ENCODE measurements around the gene HOXD10. TPM values are rescaled to one million over a fixed set of nuclear protein-coding genes. Genes with fewer than 3 reads are reported as not detected.
A peak's percentile ranks its signal among the peaks of the same experiment; 100 is the strongest.

HOXD10 gene
- total RNA-seq, 2 experiments from 2014 or later: not detected

- H3K9me3 ChIP-seq (ENCODE audit: low read length): no peaks in the 10 kb centered on the region
- intact Hi-C loops (cut with micrococcal nuclease; ENCODE audit: unreplicated experiment): no loop called here
- no peak overlapping the region for H3K4me2 ChIP-seq (ENCODE audit: low read length)
- POLR2A ChIA-PET: interaction anchor here (0.6 to 1.0 kb wide), 4 partner anchors 165 to 1376 kb away, joined by 3 to 5 read pairs (median 4); no protein-coding TSS in a partner anchor
- H3K79me2 ChIP-seq (ENCODE audit: insufficient read depth, low read depth, low read length): no peaks in the 10 kb centered on the region
- H3K27ac ChIP-seq (ENCODE audit: low read depth, low read length, poor library complexity, severe bottlenecking): no peak overlapping the region
- CTCF ChIA-PET (ENCODE audit: unreplicated experiment): no interaction called here
- H4K20me1 ChIP-seq (ENCODE audit: insufficient read depth, low read length): no peaks in the 10 kb centered on the region
- H3K36me3 ChIP-seq (ENCODE audit: insufficient read depth, low read length): no peaks in the 10 kb centered on the region
- H3K4me1 ChIP-seq (ENCODE audit: insufficient read depth, low read length, poor library complexity, severe bottlenecking): no peaks in the 10 kb centered on the region
- H2AFZ ChIP-seq (ENCODE audit: low read length): no peak overlapping the region
- H3K4me3 ChIP-seq (ENCODE audit: low read depth, low read length, poor library complexity, severe bottlenecking): no peak overlapping the region
- no peak for DNase-seq (ENCODE audit: low spot score)
- BruUV-seq (replicated peaks): no TSS peak
- H3K9me2 ChIP-seq (ENCODE audit: insufficient read depth, low read length): no peaks in the 10 kb centered on the region
- TF ChIP-seq, protein P1, sequence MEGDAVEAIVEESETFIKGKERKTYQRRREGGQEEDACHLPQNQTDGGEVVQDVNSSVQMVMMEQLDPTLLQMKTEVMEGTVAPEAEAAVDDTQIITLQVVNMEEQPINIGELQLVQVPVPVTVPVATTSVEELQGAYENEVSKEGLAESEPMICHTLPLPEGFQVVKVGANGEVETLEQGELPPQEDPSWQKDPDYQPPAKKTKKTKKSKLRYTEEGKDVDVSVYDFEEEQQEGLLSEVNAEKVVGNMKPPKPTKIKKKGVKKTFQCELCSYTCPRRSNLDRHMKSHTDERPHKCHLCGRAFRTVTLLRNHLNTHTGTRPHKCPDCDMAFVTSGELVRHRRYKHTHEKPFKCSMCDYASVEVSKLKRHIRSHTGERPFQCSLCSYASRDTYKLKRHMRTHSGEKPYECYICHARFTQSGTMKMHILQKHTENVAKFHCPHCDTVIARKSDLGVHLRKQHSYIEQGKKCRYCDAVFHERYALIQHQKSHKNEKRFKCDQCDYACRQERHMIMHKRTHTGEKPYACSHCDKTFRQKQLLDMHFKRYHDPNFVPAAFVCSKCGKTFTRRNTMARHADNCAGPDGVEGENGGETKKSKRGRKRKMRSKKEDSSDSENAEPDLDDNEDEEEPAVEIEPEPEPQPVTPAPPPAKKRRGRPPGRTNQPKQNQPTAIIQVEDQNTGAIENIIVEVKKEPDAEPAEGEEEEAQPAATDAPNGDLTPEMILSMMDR (conservative IDR thresholded peaks at IDR 0.05; ENCODE audit: low read length): no peak
- no peak; the same call in 1 of the 2 replicates for TF ChIP-seq EZH2phosphoT487 (IDR thresholded peaks at IDR 0.05; ENCODE audit: borderline replicate concordance, low read depth, low read length)
These were observed 14.6 kb downstream of the HOXD10 start for GRCh38 chr2:176130957-176131847.

DNA sequence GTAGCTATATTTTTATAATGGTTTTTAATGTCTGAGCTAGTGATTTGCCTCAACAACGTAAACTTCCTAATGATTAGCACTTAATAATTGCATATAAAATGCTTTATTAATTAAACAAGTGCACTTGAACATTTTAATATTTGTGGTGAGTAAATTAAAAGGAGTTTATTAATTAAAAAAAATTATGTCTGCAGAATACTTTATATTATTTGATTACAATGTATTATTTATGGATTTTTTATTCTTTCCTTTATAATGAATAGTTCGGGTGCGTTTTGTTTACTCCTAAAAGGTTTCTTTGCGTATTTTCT, 15.2 kb downstream of the HOXD10 start:
- H3K4me2 ChIP-seq (ENCODE audit: low read length): 0 out of 2 replicates have a peak overlapping the region, but pooled peaks have one; percentile 35
- BruUV-seq (replicated peaks): no TSS peak
- no peak overlapping the region for H2AFZ ChIP-seq (ENCODE audit: low read length)
- no peaks in the 10 kb centered on the region for H3K36me3 ChIP-seq (ENCODE audit: insufficient read depth, low read length)
- no peak overlapping the region for H3K4me3 ChIP-seq (ENCODE audit: low read depth, low read length, poor library complexity, severe bottlenecking)
- no peaks in the 10 kb centered on the region for H3K4me1 ChIP-seq (ENCODE audit: insufficient read depth, low read length, poor library complexity, severe bottlenecking)
- no peaks in the 10 kb centered on the region for H4K20me1 ChIP-seq (ENCODE audit: insufficient read depth, low read length)
- intact Hi-C loops (cut with micrococcal nuclease; ENCODE audit: unreplicated experiment): no loop called here
- POLR2A ChIA-PET: interaction anchor here (0.9 to 1.0 kb wide), 2 partner anchors 164 to 285 kb away, joined by 3 to 4 read pairs; no protein-coding TSS in a partner anchor
- no peak for DNase-seq (ENCODE audit: low spot score)
- H3K9me2 ChIP-seq (ENCODE audit: insufficient read depth, low read length): no peaks in the 10 kb centered on the region
- no peaks in the 10 kb centered on the region for H3K79me2 ChIP-seq (ENCODE audit: insufficient read depth, low read depth, low read length)
- TF ChIP-seq, protein P1 (conservative IDR thresholded peaks at IDR 0.05; ENCODE audit: low read length): no peak
- TF ChIP-seq EZH2phosphoT487 (IDR thresholded peaks at IDR 0.05; ENCODE audit: borderline replicate concordance, low read depth, low read length): no peak
- CTCF ChIA-PET (ENCODE audit: unreplicated experiment): interaction anchor here (1.2 kb wide), 1 partner anchor 323 kb away, joined by 7 read pairs; no protein-coding TSS in a partner anchor
- H3K9me3 ChIP-seq (ENCODE audit: low read length): no peaks in the 10 kb centered on the region
- H3K27ac ChIP-seq (ENCODE audit: low read depth, low read length, poor library complexity, severe bottlenecking): no peak overlapping the region
